OCI-LY7 (cell line): Measurements from ENCODE around the gene FMNL1.

Experiments
- EZH2phosphoT487 ChIP-seq: fragments of 200-600 bp; sonication (generic); IDR thresholded peaks from 2 replicates; pipeline ENCODE4 v1.6.1; 2018; ENCODE audit warnings: low read depth, borderline replicate concordance, mild to moderate bottlenecking, mixed run types, antibody characterized with exemption, low read length, moderate library complexity, mixed read lengths
- TF ChIP-seq, protein P1 (sequence below): fragments of 200-600 bp; sonication (generic); conservative IDR thresholded peaks from 2 replicates; pipeline ENCODE4 v1.5.1; 2014; ENCODE audit warnings: mild to moderate bottlenecking, antibody characterized with exemption, low read length, moderate library complexity, mixed read lengths

DNA sequence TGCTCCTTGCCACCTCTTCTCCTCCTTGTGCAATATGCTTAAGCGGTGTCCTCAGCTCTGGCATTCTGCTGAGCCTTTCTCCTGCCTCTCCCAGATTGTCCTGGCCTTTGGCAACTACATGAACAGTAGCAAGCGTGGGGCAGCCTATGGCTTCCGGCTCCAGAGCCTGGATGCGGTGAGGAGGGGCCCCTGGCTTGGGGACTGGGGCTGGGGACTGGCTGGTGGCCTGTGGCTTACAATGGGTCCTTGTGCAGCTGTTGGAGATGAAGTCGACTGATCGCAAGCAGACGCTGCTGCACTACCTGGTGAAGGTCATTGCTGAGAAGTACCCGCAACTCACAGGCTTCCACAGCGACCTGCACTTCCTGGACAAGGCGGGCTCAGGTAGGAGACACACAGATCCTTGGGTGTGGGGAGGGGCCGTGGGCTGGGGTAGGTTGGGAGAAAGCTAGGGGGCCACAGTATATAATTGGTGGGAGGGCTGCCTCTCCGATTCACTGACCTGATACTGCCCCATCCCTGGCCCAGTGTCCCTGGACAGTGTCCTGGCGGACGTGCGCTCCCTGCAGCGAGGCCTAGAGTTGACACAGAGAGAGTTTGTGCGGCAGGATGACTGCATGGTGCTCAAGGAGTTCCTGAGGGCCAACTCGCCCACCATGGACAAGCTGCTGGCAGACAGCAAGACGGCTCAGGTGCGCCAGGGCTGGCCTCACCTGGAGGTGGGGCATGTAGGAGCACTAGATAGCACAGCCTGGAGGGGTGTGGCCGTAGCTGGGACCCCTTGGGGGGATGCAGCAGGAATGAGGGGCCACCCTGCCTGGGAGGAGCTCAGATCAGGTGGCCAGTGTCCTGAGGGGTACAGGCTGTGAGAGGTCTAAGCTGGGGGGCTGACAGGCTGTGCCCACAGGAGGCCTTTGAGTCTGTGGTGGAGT lies 23.3 kb downstream of the FMNL1 start:
- TF ChIP-seq, protein P1, sequence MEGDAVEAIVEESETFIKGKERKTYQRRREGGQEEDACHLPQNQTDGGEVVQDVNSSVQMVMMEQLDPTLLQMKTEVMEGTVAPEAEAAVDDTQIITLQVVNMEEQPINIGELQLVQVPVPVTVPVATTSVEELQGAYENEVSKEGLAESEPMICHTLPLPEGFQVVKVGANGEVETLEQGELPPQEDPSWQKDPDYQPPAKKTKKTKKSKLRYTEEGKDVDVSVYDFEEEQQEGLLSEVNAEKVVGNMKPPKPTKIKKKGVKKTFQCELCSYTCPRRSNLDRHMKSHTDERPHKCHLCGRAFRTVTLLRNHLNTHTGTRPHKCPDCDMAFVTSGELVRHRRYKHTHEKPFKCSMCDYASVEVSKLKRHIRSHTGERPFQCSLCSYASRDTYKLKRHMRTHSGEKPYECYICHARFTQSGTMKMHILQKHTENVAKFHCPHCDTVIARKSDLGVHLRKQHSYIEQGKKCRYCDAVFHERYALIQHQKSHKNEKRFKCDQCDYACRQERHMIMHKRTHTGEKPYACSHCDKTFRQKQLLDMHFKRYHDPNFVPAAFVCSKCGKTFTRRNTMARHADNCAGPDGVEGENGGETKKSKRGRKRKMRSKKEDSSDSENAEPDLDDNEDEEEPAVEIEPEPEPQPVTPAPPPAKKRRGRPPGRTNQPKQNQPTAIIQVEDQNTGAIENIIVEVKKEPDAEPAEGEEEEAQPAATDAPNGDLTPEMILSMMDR: no peak
- TF ChIP-seq EZH2phosphoT487: no peak
